COR-L47 (cell line): ENCODE measurements around the gene GALM.
"Not testable (repeated sequence)": the region's sequence is repeated elsewhere in the genome, so short reads cannot be mapped to it uniquely, and the experiment has no call there.

ENCODE experiments used
- DNase-seq: peaks from one replicate; lab custom pipeline; 2025; lab: John Stamatoyannopoulos, UW

GALM gene

GRCh38 chr2:38682008-38682575 is 16.2 kb downstream of the GALM start:
- no peak for DNase-seq

- DNase-seq: not testable (repeated sequence)
Observed at GRCh38 chr2:38682620-38683019, 16.7 kb downstream of the GALM start.

- no peak for DNase-seq
Observed at GRCh38 chr2:38683766-38684165, 17.9 kb downstream of the GALM start.

- no peak for DNase-seq
Observed at GRCh38 chr2:38685116-38685735, 19.3 kb downstream of the GALM start.

GRCh38 chr2:38690499-38691420 is 24.8 kb downstream of the GALM start:
- DNase-seq: no peak

- no peak for DNase-seq
Observed at GRCh38 chr2:38691994-38692393, 26.1 kb downstream of the GALM start.

DNA sequence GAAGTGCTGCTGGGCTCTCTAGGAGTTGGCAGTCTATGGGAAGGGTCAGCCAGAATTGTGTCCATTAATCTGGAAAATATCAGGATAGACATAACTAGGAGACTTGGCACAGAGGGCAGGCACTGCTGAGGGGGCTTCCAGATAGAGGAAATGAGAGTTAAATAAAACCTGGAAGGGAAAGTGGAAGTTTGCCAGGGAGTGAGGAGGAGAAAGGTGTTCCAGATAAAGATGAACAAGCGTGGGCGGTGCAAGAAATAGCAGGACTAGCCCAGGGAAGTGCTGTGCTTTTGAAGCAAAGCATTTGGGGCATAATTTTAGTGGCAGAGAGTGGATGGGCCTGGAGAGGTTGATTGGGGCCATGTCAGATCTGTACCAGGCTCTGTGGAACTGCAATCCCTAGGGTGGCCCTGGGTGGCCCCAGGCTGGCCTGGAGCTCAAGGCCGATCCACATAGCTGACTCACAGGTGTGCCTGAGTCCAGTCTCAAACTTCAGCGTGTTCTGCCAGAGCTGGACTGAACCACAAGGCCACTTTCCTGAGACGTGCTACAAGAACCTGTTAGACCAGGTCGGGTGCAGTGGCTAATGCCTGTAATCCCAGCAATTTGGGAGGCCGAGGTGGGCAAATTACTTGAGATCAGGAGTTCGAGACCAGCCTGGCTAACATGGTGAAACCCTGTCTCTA is 26.9 kb downstream of the GALM start:
- DNase-seq: no peak

DNA sequence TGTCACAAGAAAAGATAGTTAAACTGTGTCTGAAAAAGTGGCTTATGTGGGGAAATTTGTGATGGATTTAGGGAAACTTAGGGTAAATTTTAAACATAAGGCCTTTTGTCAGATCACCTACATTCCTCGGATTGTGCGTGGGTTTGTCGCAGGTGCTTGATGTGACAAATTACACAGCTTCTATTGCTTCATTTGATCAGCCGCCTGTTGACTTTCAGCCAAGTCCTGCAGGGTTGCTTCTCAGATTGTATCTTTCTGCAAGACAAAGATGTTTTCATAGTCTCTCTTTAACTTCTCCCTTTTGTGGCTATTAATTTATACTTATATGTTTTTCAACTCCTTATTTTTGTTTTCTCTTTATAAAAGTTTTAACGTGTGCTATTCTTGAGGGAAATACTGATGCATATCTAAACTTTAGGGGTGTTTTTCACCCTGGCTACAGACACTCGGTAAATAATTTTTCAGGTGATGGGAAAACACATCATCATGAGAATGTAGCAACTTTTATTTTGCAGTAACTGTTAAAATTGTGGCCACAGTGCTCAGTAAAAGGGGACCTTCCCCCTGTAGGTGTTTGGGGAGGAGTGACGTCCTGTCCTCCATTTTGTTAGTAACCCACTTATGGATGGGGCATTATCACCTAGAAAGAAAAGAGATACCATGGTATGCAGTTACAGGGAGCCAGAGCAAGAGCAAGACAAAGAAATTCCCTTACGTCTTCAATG is 31.4 kb downstream of the GALM start:
- DNase-seq: no peak

DNA sequence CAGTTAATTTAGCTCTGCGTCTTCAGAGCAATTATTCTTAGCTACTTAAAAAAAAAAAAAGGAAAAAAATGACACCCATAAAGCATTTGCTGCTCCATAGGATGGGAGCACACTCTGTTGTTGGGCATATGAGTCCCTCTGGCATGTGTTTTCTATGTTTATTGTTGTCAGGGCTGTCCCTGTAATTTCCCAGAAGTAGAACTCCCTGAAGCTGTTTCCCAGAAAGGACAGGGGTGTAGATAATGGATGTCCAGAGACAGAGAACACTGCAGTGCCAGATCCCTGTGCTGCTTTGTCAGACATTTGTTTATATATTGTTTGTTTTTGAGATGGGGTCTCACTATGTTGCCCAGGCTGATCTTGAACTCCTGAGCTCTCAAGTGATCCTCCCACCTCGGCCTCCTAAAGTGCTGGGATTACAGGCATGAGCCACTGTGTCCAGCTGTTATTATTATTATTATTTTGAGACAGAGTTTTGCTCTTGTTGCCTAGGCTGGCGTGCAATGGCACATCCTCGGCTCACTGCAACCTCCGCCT is 32.6 kb downstream of the GALM start:
- no peak for DNase-seq

DNA sequence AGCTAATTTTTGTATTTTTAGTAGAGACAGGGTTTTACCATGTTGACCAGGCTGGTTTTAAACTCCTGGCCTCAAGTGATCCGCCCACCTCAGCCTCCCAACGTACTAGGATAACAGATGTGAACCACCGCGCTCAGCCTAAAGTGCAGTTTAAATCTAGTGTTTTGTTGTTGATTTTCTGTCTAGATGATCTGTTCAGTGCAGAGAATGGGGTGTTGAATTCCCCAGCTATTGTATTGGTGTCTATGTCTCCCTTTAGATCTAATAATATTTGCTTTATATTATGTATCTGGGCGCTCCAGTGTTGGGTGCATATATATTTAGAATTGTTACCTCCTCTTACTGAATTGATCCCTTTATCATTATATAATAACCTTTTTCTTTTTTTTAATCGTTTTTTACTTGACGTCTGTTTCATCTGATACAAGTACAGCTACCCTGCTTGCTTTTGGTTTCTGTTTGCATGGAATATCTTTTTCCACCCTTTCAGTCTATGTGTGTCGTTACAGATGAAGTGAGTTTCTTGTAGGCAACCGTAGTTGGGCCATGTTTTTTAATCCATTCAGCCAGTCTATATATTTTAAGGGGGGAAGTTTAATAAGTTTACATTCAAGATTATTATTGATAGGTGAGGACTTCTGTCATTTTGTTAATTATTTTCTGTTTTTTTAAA is 34.3 kb downstream of the GALM start:
- DNase-seq: no peak

GRCh38 chr2:38700881-38701458 is 35.1 kb downstream of the GALM start:
- no peak for DNase-seq

GRCh38 chr2:38701542-38701941 is 35.6 kb downstream of the GALM start:
- no peak for DNase-seq

GRCh38 chr2:38702413-38702812 is 36.5 kb downstream of the GALM start:
- no peak for DNase-seq

DNA sequence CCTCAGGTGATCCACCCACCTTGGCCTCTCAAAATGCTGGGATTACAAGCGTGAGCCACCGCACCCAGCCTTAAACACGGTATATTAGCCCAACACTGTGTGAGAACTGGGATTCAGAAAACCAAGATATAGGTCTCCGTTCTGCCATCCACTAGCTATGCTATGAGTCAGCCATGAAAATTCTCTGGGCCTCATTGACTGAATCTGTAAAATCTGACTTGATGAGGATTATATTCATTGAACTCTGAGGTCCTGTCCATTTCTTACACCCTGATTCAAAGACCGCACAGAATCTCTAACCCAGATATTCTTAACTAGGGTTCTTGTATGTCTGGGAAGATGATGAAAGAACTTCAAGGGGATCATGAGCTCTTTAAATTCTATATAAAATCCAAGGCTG is 37.4 kb downstream of the GALM start:
- DNase-seq: not testable (repeated sequence)

GRCh38 chr2:38704664-38705063 is 38.8 kb downstream of the GALM start:
- DNase-seq: no peak

GRCh38 chr2:38706846-38707345 is 41.0 kb downstream of the GALM start:
- no peak for DNase-seq

DNA sequence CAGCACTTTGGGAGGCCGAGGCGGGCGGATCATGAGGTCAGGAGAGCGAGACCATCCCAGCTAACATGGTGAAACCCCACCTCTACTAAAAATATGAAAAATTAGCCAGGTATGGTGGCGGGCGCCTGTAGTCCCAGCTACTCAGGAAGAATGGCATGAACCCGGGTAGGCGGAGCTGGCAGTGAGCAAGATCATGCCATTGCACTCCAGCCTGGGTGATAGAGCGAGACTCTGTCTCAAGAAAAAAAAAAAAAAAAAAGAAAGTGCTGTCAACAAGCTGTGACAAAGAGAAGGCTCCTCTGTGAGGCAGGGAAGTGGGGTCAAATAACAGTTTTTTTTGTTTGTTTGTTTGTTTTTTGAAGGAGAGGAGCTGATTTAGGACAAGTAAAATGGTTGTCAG is 42.6 kb downstream of the GALM start:
- DNase-seq: not testable (repeated sequence)

DNA sequence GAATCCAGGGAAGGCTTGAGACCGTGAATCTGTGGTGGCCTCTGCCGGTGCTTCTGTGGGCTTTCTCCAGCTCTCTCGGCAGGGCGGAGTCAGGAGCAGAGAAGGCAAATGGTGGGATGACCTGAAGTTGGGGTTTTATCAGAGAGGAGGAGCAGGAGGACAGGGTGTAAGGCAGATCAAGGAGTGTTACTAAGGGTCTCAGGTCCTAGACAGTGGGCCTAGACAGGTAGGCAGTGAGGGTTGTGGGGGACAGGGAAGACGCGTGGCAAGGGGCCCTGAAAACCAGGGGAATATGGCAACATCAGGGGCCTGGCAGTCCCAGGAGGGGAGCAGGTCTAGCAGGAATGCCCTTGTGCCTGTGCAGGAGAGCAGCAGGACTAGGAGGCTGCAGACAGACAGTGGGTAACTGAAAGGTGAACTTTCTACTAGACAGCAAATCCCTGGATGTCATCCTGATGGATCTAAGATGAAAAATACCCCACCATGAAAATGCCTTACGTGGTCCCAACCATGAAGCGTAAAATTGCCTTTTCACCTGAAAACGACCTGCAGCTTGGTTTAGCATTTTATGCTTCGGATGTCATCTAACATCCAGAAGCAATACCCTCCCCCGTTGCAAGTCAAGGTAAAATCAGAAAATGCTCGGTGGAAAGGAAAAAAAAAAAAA is 43.1 kb downstream of the GALM start:
- DNase-seq: no peak

GRCh38 chr2:38709567-38710194 is 43.8 kb downstream of the GALM start:
- no peak for DNase-seq
